ENCODE results near the gene SRD5A3. TPM values are rescaled to one million over a fixed set of nuclear protein-coding genes. Genes with fewer than 3 reads are reported as not detected.

Gene SRD5A3
- total RNA-seq, 1 experiment from 2014 or later, result 26.1 TPM

DNA sequence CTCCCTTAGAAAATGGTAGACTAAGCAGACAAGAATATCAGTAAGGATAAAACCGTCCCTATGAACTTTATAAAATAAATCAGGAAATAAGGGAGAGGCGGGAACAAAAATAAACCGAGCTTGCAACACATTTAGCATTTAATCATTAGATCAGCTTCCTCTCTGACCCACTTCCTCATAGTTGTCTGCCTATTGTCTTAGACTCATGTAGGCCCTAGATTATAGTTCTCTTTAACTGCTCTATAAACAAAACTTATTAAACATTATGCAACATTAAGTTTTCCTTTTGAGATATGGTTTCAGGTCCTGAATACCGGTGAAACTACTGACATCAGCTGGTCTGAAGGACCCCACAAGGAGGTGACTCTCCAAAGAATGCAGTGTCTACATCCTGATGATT, 15.8 kb upstream of the SRD5A3 start:
- no TSS peak for BruUV-seq (replicated peaks)
- no peaks in the 10 kb centered on the region for H3K9me3 Mint-ChIP-seq (ENCODE audit: unreplicated experiment)
- no peak overlapping the region for H3K4me3 Mint-ChIP-seq (ENCODE audit: unreplicated experiment)
- no peaks in the 10 kb centered on the region for H3K4me1 Mint-ChIP-seq (ENCODE audit: insufficient read depth, unreplicated experiment)
- ChIA-PET CTCF (interaction anchor here (0.5 to 3.4 kb wide), 3 partner anchors 15 to 331 kb away, joined by 3 to 25 read pairs (median 3); partner anchors contain the start of gene SRD5A3), POLR2A (no interaction called here)
- intact Hi-C loops (cut with micrococcal nuclease), result no loop called here
- H3K27me3 Mint-ChIP-seq (ENCODE audit: insufficient read depth, unreplicated experiment), result no peaks in the 10 kb centered on the region
- H3K36me3 Mint-ChIP-seq (ENCODE audit: insufficient read depth, unreplicated experiment), result no peaks in the 10 kb centered on the region
- DNase-seq (ENCODE audit: unreplicated experiment), result no peak
- TF ChIP-seq, protein P1, sequence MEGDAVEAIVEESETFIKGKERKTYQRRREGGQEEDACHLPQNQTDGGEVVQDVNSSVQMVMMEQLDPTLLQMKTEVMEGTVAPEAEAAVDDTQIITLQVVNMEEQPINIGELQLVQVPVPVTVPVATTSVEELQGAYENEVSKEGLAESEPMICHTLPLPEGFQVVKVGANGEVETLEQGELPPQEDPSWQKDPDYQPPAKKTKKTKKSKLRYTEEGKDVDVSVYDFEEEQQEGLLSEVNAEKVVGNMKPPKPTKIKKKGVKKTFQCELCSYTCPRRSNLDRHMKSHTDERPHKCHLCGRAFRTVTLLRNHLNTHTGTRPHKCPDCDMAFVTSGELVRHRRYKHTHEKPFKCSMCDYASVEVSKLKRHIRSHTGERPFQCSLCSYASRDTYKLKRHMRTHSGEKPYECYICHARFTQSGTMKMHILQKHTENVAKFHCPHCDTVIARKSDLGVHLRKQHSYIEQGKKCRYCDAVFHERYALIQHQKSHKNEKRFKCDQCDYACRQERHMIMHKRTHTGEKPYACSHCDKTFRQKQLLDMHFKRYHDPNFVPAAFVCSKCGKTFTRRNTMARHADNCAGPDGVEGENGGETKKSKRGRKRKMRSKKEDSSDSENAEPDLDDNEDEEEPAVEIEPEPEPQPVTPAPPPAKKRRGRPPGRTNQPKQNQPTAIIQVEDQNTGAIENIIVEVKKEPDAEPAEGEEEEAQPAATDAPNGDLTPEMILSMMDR (IDR thresholded peaks at IDR 0.05; ENCODE audit: unreplicated experiment), result no peak
- H3K27ac Mint-ChIP-seq (ENCODE audit: low read depth, unreplicated experiment), result no peak overlapping the region

DNA sequence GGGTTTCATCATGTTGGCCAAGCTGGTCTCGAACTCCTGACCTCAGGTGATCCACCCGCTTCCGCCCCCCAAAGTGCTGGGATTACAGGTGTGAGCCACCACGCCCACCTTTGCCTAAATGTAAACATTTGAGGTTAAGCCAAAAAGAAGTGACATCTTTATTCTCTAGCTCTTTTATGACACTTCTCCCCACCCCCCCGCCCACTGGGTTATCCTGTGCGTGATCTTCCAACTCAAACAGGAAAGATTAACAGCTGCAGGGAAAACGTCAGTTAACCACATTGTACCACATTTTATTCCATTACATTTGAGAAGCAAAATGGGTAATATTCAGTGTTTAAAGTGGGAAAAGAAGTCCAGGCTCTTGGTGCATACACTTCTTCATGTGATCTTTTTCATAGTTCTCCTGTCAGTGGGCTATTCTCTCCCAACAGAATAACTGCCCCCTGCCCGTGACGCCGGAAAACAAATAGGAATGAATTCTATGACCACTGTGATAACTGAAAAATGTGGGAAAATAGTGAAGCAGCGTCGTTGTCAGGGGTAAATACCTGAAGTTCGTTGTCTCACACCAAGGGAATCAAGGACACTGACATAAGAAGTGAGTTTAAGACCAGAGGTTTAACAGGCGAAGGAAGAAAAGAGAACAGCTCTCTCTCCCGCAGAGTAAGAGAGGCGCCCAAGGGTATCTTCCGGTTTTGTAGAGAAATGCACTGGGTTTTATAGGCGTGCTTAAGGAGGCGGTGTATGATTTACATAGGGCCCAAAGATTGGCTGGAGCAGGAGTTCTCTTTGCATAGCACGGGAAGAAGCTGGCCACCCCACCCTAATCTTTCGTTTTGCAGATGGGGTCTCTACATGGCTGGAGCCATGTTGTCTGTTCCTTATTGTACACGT, 9.7 kb upstream of the SRD5A3 start:
- ChIA-PET POLR2A (no interaction called here), CTCF (interaction anchor here (0.6 to 3.5 kb wide), 2 partner anchors 9 to 59 kb away, joined by 3 to 10 read pairs; partner anchors contain the start of gene SRD5A3)
- no peaks in the 10 kb centered on the region for H3K4me1 Mint-ChIP-seq (ENCODE audit: insufficient read depth, unreplicated experiment)
- no TSS peak for BruUV-seq (replicated peaks)
- H3K27me3 Mint-ChIP-seq (ENCODE audit: insufficient read depth, unreplicated experiment), result no peaks in the 10 kb centered on the region
- no peaks in the 10 kb centered on the region for H3K36me3 Mint-ChIP-seq (ENCODE audit: insufficient read depth, unreplicated experiment)
- DNase-seq (ENCODE audit: unreplicated experiment), result no peak
- TF ChIP-seq, protein P1 (IDR thresholded peaks at IDR 0.05; ENCODE audit: unreplicated experiment), result no peak
- no peaks in the 10 kb centered on the region for H3K9me3 Mint-ChIP-seq (ENCODE audit: unreplicated experiment)
- intact Hi-C loops (cut with micrococcal nuclease), result no loop called here
- no peak overlapping the region for H3K27ac Mint-ChIP-seq (ENCODE audit: low read depth, unreplicated experiment)
- no peak overlapping the region for H3K4me3 Mint-ChIP-seq (ENCODE audit: unreplicated experiment)

DNA sequence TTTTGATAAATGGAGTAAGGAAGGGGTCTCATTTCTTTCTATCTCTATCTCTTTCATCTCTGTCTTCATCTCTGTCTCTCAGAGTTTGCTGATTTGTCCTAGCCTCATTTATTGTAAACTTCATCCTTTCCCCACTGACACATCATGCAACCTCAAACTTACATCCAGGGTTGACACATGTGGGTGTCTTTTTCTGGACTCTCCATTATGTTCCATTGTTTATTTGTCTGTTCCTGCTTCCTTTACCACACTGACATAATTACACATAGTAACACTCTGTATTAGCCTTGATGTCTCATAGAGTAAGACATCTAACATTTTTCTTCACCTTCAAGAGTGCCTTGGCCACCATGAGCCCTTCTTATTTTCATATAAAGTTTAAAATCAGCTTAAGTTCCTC, 8.1 kb upstream of the SRD5A3 start:
- Mint-ChIP-seq H3K27ac (ENCODE audit: low read depth, unreplicated experiment) (no peak overlapping the region), H3K4me1 (ENCODE audit: insufficient read depth, unreplicated experiment) (no peaks in the 10 kb centered on the region), H3K36me3 (ENCODE audit: insufficient read depth, unreplicated experiment) (no peaks in the 10 kb centered on the region), H3K27me3 (ENCODE audit: insufficient read depth, unreplicated experiment) (no peaks in the 10 kb centered on the region), H3K4me3 (ENCODE audit: unreplicated experiment) (no peak overlapping the region), H3K9me3 (ENCODE audit: unreplicated experiment) (no peaks in the 10 kb centered on the region)
- POLR2A ChIA-PET, result no interaction called here
- CTCF ChIA-PET, result interaction anchor here (0.6 kb wide), 1 partner anchor 563 kb away, joined by 3 read pairs; no protein-coding TSS in a partner anchor
- BruUV-seq (replicated peaks), result no TSS peak
- TF ChIP-seq, protein P1 (IDR thresholded peaks at IDR 0.05; ENCODE audit: unreplicated experiment), result no peak
- intact Hi-C loops (cut with micrococcal nuclease), result no loop called here
- no peak for DNase-seq (ENCODE audit: unreplicated experiment)

DNA sequence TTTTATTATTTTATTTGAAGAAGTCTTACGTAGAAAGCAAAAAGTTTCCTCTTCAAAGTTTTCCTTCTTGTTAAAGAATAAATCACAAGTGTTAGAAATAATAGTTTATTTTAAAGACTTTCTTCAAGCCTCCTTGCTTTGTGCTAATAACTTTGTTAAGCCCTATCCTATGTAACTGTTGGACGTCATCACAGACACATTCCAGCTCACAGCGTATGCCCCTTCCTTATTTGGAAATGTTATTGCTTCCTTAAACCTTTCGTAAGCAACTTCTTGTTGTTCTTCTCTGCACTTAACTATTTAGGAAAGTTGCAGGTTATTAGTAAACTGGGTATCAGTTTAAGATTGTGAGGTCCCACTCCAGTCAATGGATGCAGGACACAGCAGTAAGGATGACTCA, 7.6 kb upstream of the SRD5A3 start:
- no peaks in the 10 kb centered on the region for H3K36me3 Mint-ChIP-seq (ENCODE audit: insufficient read depth, unreplicated experiment)
- DNase-seq (ENCODE audit: unreplicated experiment), result no peak
- no TSS peak for BruUV-seq (replicated peaks)
- no peaks in the 10 kb centered on the region for H3K9me3 Mint-ChIP-seq (ENCODE audit: unreplicated experiment)
- ChIA-PET POLR2A (no interaction called here), CTCF (interaction anchor here (0.6 kb wide), 1 partner anchor 46 kb away, joined by 3 read pairs; no protein-coding TSS in a partner anchor)
- H3K4me1 Mint-ChIP-seq (ENCODE audit: insufficient read depth, unreplicated experiment), result no peaks in the 10 kb centered on the region
- no peak overlapping the region for H3K4me3 Mint-ChIP-seq (ENCODE audit: unreplicated experiment)
- TF ChIP-seq, protein P1 (IDR thresholded peaks at IDR 0.05; ENCODE audit: unreplicated experiment), result no peak
- H3K27me3 Mint-ChIP-seq (ENCODE audit: insufficient read depth, unreplicated experiment), result no peaks in the 10 kb centered on the region
- H3K27ac Mint-ChIP-seq (ENCODE audit: low read depth, unreplicated experiment), result no peak overlapping the region
- intact Hi-C loops (cut with micrococcal nuclease), result no loop called here

All from MCF 10A (cell line).